ENCODE data around the gene GPR37L1.

DNA sequence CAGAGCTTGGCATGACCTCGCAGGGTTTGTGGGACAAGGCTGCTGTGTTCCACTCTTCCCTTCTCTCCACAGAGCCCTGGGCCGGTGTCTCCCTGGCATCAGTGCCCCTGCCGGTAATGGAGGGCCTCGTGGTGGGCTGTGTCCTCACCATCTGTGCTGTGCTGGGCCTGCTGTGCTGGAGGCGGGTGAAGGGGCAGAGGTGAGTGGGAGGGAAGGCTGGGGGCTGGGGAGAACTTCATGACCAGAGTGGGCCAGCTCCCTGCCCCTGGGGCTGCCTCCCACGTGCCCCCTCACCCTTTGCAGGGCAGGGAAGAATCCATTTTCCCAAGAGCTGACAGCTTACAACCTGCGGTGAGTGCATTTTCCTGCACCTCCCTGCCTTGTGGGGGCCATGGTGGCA is 58.9 kb downstream of the GPR37L1 start:
- TF ChIP-seq CTCF (IDR thresholded peaks at IDR 0.05) (no peak), POLR2AphosphoS5 (IDR thresholded peaks at IDR 0.05) (no peak), POLR2A (IDR thresholded peaks at IDR 0.05) (no peak)
